ENCODE data around the gene RGS6. TPM values are rescaled to one million over a fixed set of nuclear protein-coding genes. Genes with fewer than 3 reads are reported as not detected.

Gene RGS6
- total RNA-seq, 4 donors from 2014 or later, result 0.54 to 9.1 (median 3.3) TPM

DNA sequence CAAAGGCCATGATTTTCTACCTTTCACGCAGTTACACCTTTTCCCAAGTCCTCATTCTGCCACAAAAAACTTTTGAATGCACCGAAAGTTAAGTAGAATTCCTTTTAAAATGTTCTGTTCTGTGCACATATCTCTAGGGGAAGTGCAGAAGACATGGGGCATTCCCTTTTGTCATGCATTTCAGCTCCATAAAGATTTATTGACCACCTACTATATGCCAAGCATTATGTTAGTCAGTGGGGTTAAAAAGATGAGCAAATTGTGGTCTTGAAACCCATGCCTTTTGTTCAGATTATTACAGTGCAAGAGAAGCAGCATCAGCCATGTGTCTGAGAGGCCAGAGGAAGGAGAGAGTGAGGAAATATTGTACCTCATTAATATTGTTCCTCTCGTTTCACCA, 338.5 kb downstream of the RGS6 start:
- Histone ChIP-seq H3K9me3 (no peaks in the 10 kb centered on the region), H3K4me3 (no peak overlapping the region), H3K36me3 (no peaks in the 10 kb centered on the region), H3K27ac (no peak overlapping the region), H3K27me3 (no peaks in the 10 kb centered on the region), H3K4me1 (no peaks in the 10 kb centered on the region)
- DNase-seq, result no peak
- no peak for TF ChIP-seq POLR2A (IDR thresholded peaks at IDR 0.05)
- TF ChIP-seq CTCF (IDR thresholded peaks at IDR 0.05), result no peak

GRCh38 chr14:72275242-72275641, 343.0 kb downstream of the RGS6 start:
- Histone ChIP-seq H3K27ac (no peak overlapping the region), H3K4me1 (no peaks in the 10 kb centered on the region), H3K36me3 (no peaks in the 10 kb centered on the region), H3K4me3 (no peak overlapping the region), H3K9me3 (no peaks in the 10 kb centered on the region), H3K27me3 (no peaks in the 10 kb centered on the region)
- DNase-seq, result no peak
- TF ChIP-seq CTCF (IDR thresholded peaks at IDR 0.05) (no peak), POLR2A (IDR thresholded peaks at IDR 0.05) (no peak)

GRCh38 chr14:72278316-72278715, 346.1 kb downstream of the RGS6 start:
- Histone ChIP-seq H3K9me3 (no peaks in the 10 kb centered on the region), H3K27ac (no peak overlapping the region), H3K36me3 (no peaks in the 10 kb centered on the region), H3K4me1 (no peaks in the 10 kb centered on the region), H3K27me3 (no peaks in the 10 kb centered on the region), H3K4me3 (no peak overlapping the region)
- no peak for DNase-seq
- no peak for TF ChIP-seq POLR2A (IDR thresholded peaks at IDR 0.05)
- TF ChIP-seq CTCF (IDR thresholded peaks at IDR 0.05), result no peak

DNA sequence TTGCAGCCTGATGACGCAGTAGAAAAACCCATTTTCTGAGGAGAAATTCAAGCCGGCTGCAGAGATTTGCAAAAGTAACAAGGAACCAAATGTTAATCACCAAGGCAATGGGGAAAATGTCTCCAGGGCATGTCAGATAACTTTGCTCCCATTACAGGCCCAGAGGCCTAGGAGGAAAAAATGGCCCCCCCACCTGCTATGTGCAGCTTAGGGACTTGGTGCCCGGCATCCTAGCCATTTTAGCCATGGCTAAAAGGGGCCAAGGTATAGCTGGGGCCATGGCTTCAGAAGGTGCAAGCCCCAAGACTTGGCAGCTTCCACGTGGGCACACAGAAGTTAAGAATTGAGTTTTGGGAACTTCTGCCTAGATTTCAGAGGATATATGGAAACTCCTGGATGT, 351.9 kb downstream of the RGS6 start:
- TF ChIP-seq POLR2A (IDR thresholded peaks at IDR 0.05) (no peak), CTCF (IDR thresholded peaks at IDR 0.05) (no peak)
- no peaks in the 10 kb centered on the region for H3K4me1 ChIP-seq

DNA sequence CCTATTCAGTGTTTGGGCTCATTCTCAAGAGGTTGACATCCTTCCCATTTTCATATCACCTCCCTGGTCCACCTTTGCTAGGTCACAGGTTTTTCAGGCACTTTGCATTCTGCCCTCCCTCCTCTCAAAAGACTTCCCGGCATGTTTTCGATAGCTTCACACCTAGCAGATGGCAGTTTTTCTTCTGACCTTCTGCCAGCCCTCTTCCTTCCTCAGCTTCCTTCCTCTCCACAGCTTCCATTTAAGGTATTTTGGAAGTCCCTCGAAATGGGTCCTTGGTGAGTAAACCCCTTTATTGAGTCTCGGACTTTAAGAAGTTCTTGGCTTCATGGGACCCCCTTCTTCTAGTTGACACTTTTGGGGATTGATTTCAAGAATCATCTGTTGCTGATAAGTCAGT, 358.0 kb downstream of the RGS6 start:
- H3K4me3 ChIP-seq, result no peak overlapping the region
- no peak overlapping the region for H3K27ac ChIP-seq
- no peak for DNase-seq
- no peaks in the 10 kb centered on the region for H3K27me3 ChIP-seq
- TF ChIP-seq CTCF (IDR thresholded peaks at IDR 0.05), result no peak
- TF ChIP-seq POLR2A (IDR thresholded peaks at IDR 0.05), result no peak
- no peaks in the 10 kb centered on the region for H3K36me3 ChIP-seq
- H3K9me3 ChIP-seq, result peaks cover 0 to 1% (median 0%) of the 10 kb centered on the region in 4 donors
- no peaks in the 10 kb centered on the region for H3K4me1 ChIP-seq

More for the DNA sequence above, 351.9 kb downstream of the RGS6 start:
- H3K36me3 ChIP-seq, result no peaks in the 10 kb centered on the region
- H3K27me3 ChIP-seq, result no peaks in the 10 kb centered on the region
- no peak for DNase-seq
- no peak overlapping the region for H3K4me3 ChIP-seq
- H3K27ac ChIP-seq, result no peak overlapping the region
- peaks cover 0 to 14% (median 4%) of the 10 kb centered on the region in 4 donors for H3K9me3 ChIP-seq
